Astrocyte (in vitro differentiated cells and primary cell): ENCODE measurements around the gene EGFL8.

ENCODE experiments used
- CTCF ChIP-seq: IDR thresholded peaks from 2 replicates; pipeline ENCODE4 v1.5.1; 2011; ENCODE audit warnings: low read depth, mild to moderate bottlenecking, inconsistent platforms, low read length, moderate library complexity; ENCODE audit not compliant: insufficient read depth
- EZH2 ChIP-seq: IDR thresholded peaks from 2 replicates; pipeline ENCODE4 v1.6.1; 2012; ENCODE audit warnings: mild to moderate bottlenecking, low read length, inconsistent platforms; ENCODE audit not compliant: insufficient read depth

GRCh38 chr6:32210191-32210601, 45.8 kb downstream of the EGFL8 start:
- no peak for TF ChIP-seq CTCF
- TF ChIP-seq EZH2: no peak
